ENCODE results near the gene LFNG.

DNA sequence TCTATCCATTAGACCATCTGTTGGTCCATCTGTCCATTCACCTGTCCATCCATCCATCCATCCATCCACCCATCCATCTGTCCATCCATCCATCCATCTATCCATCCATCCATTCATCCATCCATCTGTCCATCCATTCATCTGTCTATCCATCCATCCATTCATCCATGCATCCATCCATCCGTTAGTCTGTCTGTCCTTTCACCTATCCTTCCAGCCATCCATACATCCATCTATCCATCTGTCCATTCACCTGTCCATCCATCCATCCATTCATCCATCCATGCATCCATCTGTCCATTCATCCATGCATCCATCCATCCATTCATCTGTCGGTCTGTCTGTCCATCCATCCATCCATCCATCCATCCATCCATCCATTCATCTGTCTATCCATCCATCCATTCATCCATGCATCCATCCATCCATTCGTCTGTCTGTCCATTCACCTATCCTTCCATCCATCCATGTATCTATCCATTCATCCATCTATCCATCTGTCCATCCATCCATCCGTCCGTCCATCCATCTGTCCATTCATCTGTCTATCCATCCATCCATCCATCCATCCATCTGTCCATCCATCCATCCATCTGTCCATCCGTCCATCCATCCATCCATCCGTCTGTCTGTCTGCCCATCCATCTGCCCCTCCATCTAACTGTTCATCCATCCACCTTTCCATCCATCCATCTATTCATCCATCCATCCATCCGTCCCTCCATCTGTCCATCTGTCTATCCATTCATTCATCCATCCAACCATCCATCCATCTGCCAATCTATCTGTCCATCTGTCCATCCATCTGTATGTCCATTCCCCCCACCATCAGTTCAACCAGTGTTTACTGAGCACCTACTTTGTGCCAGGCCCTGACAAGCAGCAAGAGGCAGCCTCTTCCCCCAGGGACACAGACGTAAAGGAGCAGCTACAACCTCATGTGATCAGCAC, 4.8 kb upstream of the LFNG start:
- TF ChIP-seq CTCF (IDR thresholded peaks at IDR 0.05; ENCODE audit: low read depth, low read length), result no peak
- TF ChIP-seq EZH2phosphoT487 (IDR thresholded peaks at IDR 0.05; ENCODE audit: low read depth), result no peak
